WTC11 (cell line): ENCODE measurements around the gene EPHB3. TPM values are rescaled to one million over a fixed set of nuclear protein-coding genes. Genes with fewer than 3 reads are reported as not detected.

Experiments
- ATAC-seq: fragments of 200-7000 bp; cut with Tn5 transposase; 2 replicates; pipeline ENCODE4 v1.10.0; 2021; ENCODE audit warnings: mild to moderate bottlenecking, moderate library complexity
- CTCF ChIA-PET: fragments of 300-600 bp; sonication (Branson Sonifier 250); formaldehyde crosslinking; loops from one replicate; lab custom pipeline; 2021; ENCODE audit warnings: antibody characterized with exemption; lab: Charles Lee
- POLR2A ChIA-PET: fragments of 350-600 bp; sonication (Branson Sonifier 250); formaldehyde crosslinking; loops from one replicate; lab custom pipeline; 2021; ENCODE audit warnings: antibody characterized with exemption; lab: Charles Lee
- DNase-seq: peaks from one replicate; pipeline ENCODE4 v3.0.0; 2021; ENCODE audit warnings: low spot score
- H3K27ac Mint-ChIP-seq: 2 replicates; pipeline ENCODE4 v1.8.0; 2021; ENCODE audit warnings: mixed read lengths
- H3K27me3 Mint-ChIP-seq: 2 replicates; pipeline ENCODE4 v1.8.0; 2021; ENCODE audit warnings: low read depth, mild to moderate bottlenecking, moderate library complexity, mixed read lengths
- H3K36me3 Mint-ChIP-seq: 2 replicates; pipeline ENCODE4 v1.8.0; 2021; ENCODE audit warnings: mixed read lengths
- H3K4me1 Mint-ChIP-seq: 2 replicates; pipeline ENCODE4 v1.8.0; 2022; ENCODE audit warnings: mixed read lengths
- H3K4me3 Mint-ChIP-seq: 2 replicates; pipeline ENCODE4 v1.8.0; 2021; ENCODE audit warnings: mild to moderate bottlenecking, moderate library complexity, mixed read lengths
- H3K9me3 Mint-ChIP-seq: 2 replicates; pipeline ENCODE4 v1.8.0; 2021; ENCODE audit warnings: mixed read lengths
- AR ChIP-seq: fragments of 250-450 bp; sonication (Bioruptor Pico); IDR thresholded peaks from 2 replicates; pipeline ENCODE4 v1.9.0; 2021; ENCODE audit warnings: mild to moderate bottlenecking
- ATF2 ChIP-seq: sonication (generic); formaldehyde crosslinking; IDR thresholded peaks from 2 replicates; pipeline ENCODE4 v1.8.1; 2022; ENCODE audit warnings: low read depth, missing genetic modification reagents, borderline replicate concordance
- CBFB ChIP-seq: sonication (generic); formaldehyde crosslinking; IDR thresholded peaks from 2 replicates; pipeline ENCODE4 v1.8.1; 2022; ENCODE audit warnings: mild to moderate bottlenecking, low read depth, missing genetic modification reagents
- CDX4 ChIP-seq: fragments of 250-450 bp; sonication (Bioruptor Pico); IDR thresholded peaks from 2 replicates; pipeline ENCODE4 v1.9.0; 2021; ENCODE audit warnings: moderate library complexity, mild to moderate bottlenecking, inconsistent platforms, borderline replicate concordance
- E2F5 ChIP-seq: sonication (generic); formaldehyde crosslinking; IDR thresholded peaks from 2 replicates; pipeline ENCODE4 v1.8.1; 2022; ENCODE audit warnings: mild to moderate bottlenecking, moderate library complexity, missing genetic modification reagents
- ESRRA ChIP-seq: sonication (generic); formaldehyde crosslinking; IDR thresholded peaks from 2 replicates; pipeline ENCODE4 v1.8.1; 2022; ENCODE audit warnings: mild to moderate bottlenecking, missing genetic modification reagents, borderline replicate concordance
- ETV6 ChIP-seq: sonication (generic); formaldehyde crosslinking; IDR thresholded peaks from 2 replicates; pipeline ENCODE4 v1.8.1; 2022; ENCODE audit warnings: mild to moderate bottlenecking, missing genetic modification reagents
- FOXP4 ChIP-seq: sonication (generic); formaldehyde crosslinking; IDR thresholded peaks from 2 replicates; pipeline ENCODE4 v1.8.0; 2022; ENCODE audit warnings: mild to moderate bottlenecking, missing genetic modification reagents
- GTF2I ChIP-seq: fragments of 250-450 bp; sonication (Bioruptor Pico); conservative IDR thresholded peaks from 2 replicates; pipeline ENCODE4 v1.4.0; 2021; ENCODE audit warnings: mild to moderate bottlenecking
- HMGA2 ChIP-seq: fragments of 250-450 bp; sonication (Bioruptor Pico); IDR thresholded peaks from 2 replicates; pipeline ENCODE4 v1.4.0; 2021; ENCODE audit warnings: mild to moderate bottlenecking, moderate library complexity
- MLX ChIP-seq: sonication (generic); formaldehyde crosslinking; IDR thresholded peaks from 2 replicates; pipeline ENCODE4 v1.8.1; 2023; ENCODE audit warnings: mild to moderate bottlenecking, missing genetic modification reagents, moderate library complexity
- NFE2L1 ChIP-seq: sonication (generic); formaldehyde crosslinking; IDR thresholded peaks from 2 replicates; pipeline ENCODE4 v1.8.1; 2023; ENCODE audit warnings: missing genetic modification reagents
- NFYB ChIP-seq: sonication (generic); formaldehyde crosslinking; conservative IDR thresholded peaks from 2 replicates; pipeline ENCODE4 v1.8.0; 2022; ENCODE audit warnings: low read depth, missing genetic modification reagents
- OVOL2 ChIP-seq: fragments of 250-450 bp; sonication (Bioruptor Pico); IDR thresholded peaks from 2 replicates; pipeline ENCODE4 v1.9.0; 2021; ENCODE audit warnings: mild to moderate bottlenecking, borderline replicate concordance
- TCF7 ChIP-seq: sonication (generic); formaldehyde crosslinking; IDR thresholded peaks from 2 replicates; pipeline ENCODE4 v1.8.0; 2022; ENCODE audit warnings: mild to moderate bottlenecking, low read depth, missing genetic modification reagents, moderate library complexity
- TEAD1 ChIP-seq: sonication (generic); formaldehyde crosslinking; IDR thresholded peaks from 2 replicates; pipeline ENCODE4 v1.8.0; 2022; ENCODE audit warnings: mild to moderate bottlenecking, missing genetic modification reagents
- ZNF121 ChIP-seq: sonication (generic); formaldehyde crosslinking; IDR thresholded peaks from 2 replicates; pipeline ENCODE4 v1.8.0; 2023; ENCODE audit warnings: missing genetic modification reagents
- ZNF281 ChIP-seq: sonication (generic); formaldehyde crosslinking; IDR thresholded peaks from 2 replicates; pipeline ENCODE4 v1.8.0; 2023; ENCODE audit warnings: mild to moderate bottlenecking, missing genetic modification reagents
- ZNF317 ChIP-seq: sonication (generic); formaldehyde crosslinking; IDR thresholded peaks from 2 replicates; pipeline ENCODE4 v1.8.1; 2023; ENCODE audit warnings: low read depth, mild to moderate bottlenecking, moderate library complexity, missing genetic modification reagents, borderline replicate concordance
- total RNA-seq: library from RNA; stranded (reverse); gene quantifications from 3 replicates; pipeline ENCODE4 v1.2.3, GENCODE V29; 2021

Gene EPHB3
- total RNA-seq, 1 experiment from 2014 or later: 11.4 TPM

GRCh38 chr3:184577546-184577945, 16.0 kb downstream of the EPHB3 start (continued):
- TF ChIP-seq CBFB: no peak
- no peak for TF ChIP-seq CDX4 (CRISPR knock-in tag)
- TF ChIP-seq ZNF121: no peak
- TF ChIP-seq OVOL2 (CRISPR knock-in tag): no peak
- no peak for TF ChIP-seq GTF2I (CRISPR knock-in tag)
- TF ChIP-seq, all 79 proteins: peak for 0

GRCh38 chr3:184578218-184578617, 16.6 kb downstream of the EPHB3 start:
- H3K27ac Mint-ChIP-seq: no peak overlapping the region
- peaks cover 56% of the 10 kb centered on the region for H3K4me1 Mint-ChIP-seq
- CTCF ChIA-PET: interaction anchor here (0.7 to 2.9 kb wide), 3 partner anchors 13 to 200 kb away, joined by 3 to 21 read pairs (median 3); partner anchors contain the start of gene EPHB3
- ATAC-seq (no peak), DNase-seq (no peak)
- no peak for TF ChIP-seq TEAD1 (CRISPR knock-in tag)
- TF ChIP-seq E2F5 (CRISPR knock-in tag): no peak
- no peak for TF ChIP-seq HMGA2 (CRISPR knock-in tag)
- TF ChIP-seq NFE2L1 (CRISPR knock-in tag): no peak
- no peak for TF ChIP-seq CBFB
- no peak for TF ChIP-seq TCF7 (CRISPR knock-in tag)
- TF ChIP-seq AR (CRISPR knock-in tag): no peak
- no peak for TF ChIP-seq ZNF317 (CRISPR knock-in tag)
- TF ChIP-seq ETV6 (CRISPR knock-in tag): no peak
- H3K4me3 Mint-ChIP-seq: no peak overlapping the region
- H3K9me3 Mint-ChIP-seq: no peaks in the 10 kb centered on the region
- peaks cover 12% of the 10 kb centered on the region for H3K36me3 Mint-ChIP-seq
- POLR2A ChIA-PET: no interaction called here
- H3K27me3 Mint-ChIP-seq: peaks cover 21% of the 10 kb centered on the region

- Mint-ChIP-seq H3K9me3 (no peaks in the 10 kb centered on the region), H3K27ac (no peak overlapping the region), H3K4me3 (no peak overlapping the region), H3K27me3 (peaks cover 16% of the 10 kb centered on the region), H3K36me3 (peaks cover 12% of the 10 kb centered on the region), H3K4me1 (peaks cover 50% of the 10 kb centered on the region)
- DNase-seq: no peak
- no peak for TF ChIP-seq MLX
- no peak for TF ChIP-seq CDX4 (CRISPR knock-in tag)
- TF ChIP-seq ESRRA (CRISPR knock-in tag): no peak
- no peak for TF ChIP-seq ATF2 (CRISPR knock-in tag)
- no peak for TF ChIP-seq ZNF281 (CRISPR knock-in tag)
- no peak for TF ChIP-seq FOXP4 (CRISPR knock-in tag)
- no peak for TF ChIP-seq NFYB (CRISPR knock-in tag)
- ATAC-seq: no peak
- ChIA-PET CTCF (interaction anchor here (0.7 to 2.9 kb wide), 4 partner anchors 14 to 199 kb away, joined by 3 to 21 read pairs (median 3); partner anchors contain the start of gene EPHB3), POLR2A (interaction anchor here (0.6 to 1.2 kb wide), 2 partner anchors 26 to 173 kb away, joined by 3 to 5 read pairs; no protein-coding TSS in a partner anchor)
Measured at GRCh38 chr3:184578822-184579221, 17.2 kb downstream of the EPHB3 start.
